ENCODE measurements around the gene GTPBP2. TPM values are rescaled to one million over a fixed set of nuclear protein-coding genes. Genes with fewer than 3 reads are reported as not detected.

The GTPBP2 gene
- total and polyA plus RNA-seq, 2 of the 13 experiments (the other 11 are each of a cell fraction or from before 2014, with no cell fraction given), result 26.9 to 88.2 TPM

- TF ChIP-seq SSRP1 (CRISPR knock-in tag; IDR thresholded peaks at IDR 0.05) (peak; percentile 9; the same call in 1 of the 2 replicates), ARNT2 (CRISPR knock-in tag; IDR thresholded peaks at IDR 0.05; ENCODE audit: low read depth) (peak; percentile 80; the same call in 1 of the 2 replicates), MXD4 (CRISPR knock-in tag; IDR thresholded peaks at IDR 0.05) (0 out of 2 replicates have a peak, but pooled peaks have one; percentile 57), SMYD3 (CRISPR knock-in tag; IDR thresholded peaks at IDR 0.05) (no peak; the same call in 1 of the 2 replicates), ZFP62 (CRISPR knock-in tag; IDR thresholded peaks at IDR 0.05) (no peak), SP140L (CRISPR knock-in tag; IDR thresholded peaks at IDR 0.05; ENCODE audit: borderline replicate concordance) (no peak), SRY (CRISPR knock-in tag; IDR thresholded peaks at IDR 0.05) (no peak), MXD3 (CRISPR knock-in tag; IDR thresholded peaks at IDR 0.05) (no peak), ZNF790 (CRISPR knock-in tag; IDR thresholded peaks at IDR 0.05; ENCODE audit: borderline replicate concordance) (no peak), ZNF282 (IDR thresholded peaks at IDR 0.05; ENCODE audit: partially characterized antibody) (no peak), USF2 (IDR thresholded peaks at IDR 0.05; ENCODE audit: low read depth, low read length) (no peak), USF2 (CRISPR knock-in tag; IDR thresholded peaks at IDR 0.05; ENCODE audit: borderline replicate concordance) (peak; percentile 35; the same call in 1 of the 2 replicates), ZFP36L1 (CRISPR knock-in tag; IDR thresholded peaks at IDR 0.05) (peak; percentile 67; the same call in 1 of the 2 replicates), AKAP8 (CRISPR knock-in tag; IDR thresholded peaks at IDR 0.05) (peak; percentile 79), MAX (IDR thresholded peaks at IDR 0.05) (peak; percentile 55; the same call in 1 of the 2 replicates), TFAP4 (IDR thresholded peaks at IDR 0.05; ENCODE audit: borderline replicate concordance, low read depth) (peak; percentile 60; the same call in 1 of the 2 replicates), ZBTB37 (CRISPR knock-in tag; IDR thresholded peaks at IDR 0.05) (no peak; the same call in 1 of the 2 replicates), STAT5B (CRISPR knock-in tag; IDR thresholded peaks at IDR 0.05) (no peak), ZNF780A (CRISPR knock-in tag; IDR thresholded peaks at IDR 0.05) (no peak)
These were observed 43.0 kb upstream of the GTPBP2 start (continued) for GRCh38 chr6:43671801-43672690.
